ENCODE data around the gene HS3ST4. TPM values are rescaled to one million over a fixed set of nuclear protein-coding genes. Genes with fewer than 3 reads are reported as not detected.

HS3ST4 gene
- total RNA-seq, 2 donors from 2014 or later: not detected

DNA sequence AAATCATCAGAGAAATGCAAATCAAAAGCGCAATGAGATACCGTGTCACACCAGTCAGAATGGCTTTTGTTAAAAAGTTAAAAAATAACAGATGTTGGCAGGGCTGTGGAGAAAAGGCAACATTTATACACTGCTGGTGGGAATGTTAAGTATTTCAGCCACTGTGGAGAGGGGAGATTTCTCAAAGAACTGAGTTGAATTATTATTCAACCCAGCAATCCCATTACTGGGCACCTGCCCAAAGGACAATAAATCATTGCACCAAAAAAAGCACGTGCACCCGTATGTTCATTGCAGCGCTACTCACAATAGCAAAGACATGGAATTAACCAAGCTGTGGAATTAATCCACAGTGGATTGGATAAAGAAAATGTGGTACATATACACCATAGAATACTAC lies 204.7 kb downstream of the HS3ST4 start:
- no peaks in the 10 kb centered on the region for H3K36me3 ChIP-seq
- H3K9me3 ChIP-seq: no peaks in the 10 kb centered on the region
- no peaks in the 10 kb centered on the region for H3K27me3 ChIP-seq (replicated peaks; ENCODE audit: insufficient read depth)
- no peak overlapping the region for H3K27ac ChIP-seq
- TF ChIP-seq, protein P1, sequence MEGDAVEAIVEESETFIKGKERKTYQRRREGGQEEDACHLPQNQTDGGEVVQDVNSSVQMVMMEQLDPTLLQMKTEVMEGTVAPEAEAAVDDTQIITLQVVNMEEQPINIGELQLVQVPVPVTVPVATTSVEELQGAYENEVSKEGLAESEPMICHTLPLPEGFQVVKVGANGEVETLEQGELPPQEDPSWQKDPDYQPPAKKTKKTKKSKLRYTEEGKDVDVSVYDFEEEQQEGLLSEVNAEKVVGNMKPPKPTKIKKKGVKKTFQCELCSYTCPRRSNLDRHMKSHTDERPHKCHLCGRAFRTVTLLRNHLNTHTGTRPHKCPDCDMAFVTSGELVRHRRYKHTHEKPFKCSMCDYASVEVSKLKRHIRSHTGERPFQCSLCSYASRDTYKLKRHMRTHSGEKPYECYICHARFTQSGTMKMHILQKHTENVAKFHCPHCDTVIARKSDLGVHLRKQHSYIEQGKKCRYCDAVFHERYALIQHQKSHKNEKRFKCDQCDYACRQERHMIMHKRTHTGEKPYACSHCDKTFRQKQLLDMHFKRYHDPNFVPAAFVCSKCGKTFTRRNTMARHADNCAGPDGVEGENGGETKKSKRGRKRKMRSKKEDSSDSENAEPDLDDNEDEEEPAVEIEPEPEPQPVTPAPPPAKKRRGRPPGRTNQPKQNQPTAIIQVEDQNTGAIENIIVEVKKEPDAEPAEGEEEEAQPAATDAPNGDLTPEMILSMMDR (IDR thresholded peaks at IDR 0.05): no peak
- H3K4me3 ChIP-seq: no peak overlapping the region
- no peak for ATAC-seq (ENCODE audit: insufficient number of reproducible peaks, low FRiP score, low read depth)
- DNase-seq (ENCODE audit: low spot score): no peak
- H3K4me1 ChIP-seq (ENCODE audit: control insufficient read depth in 1 of 2, low read depth in 2 of 2): no peaks in the 10 kb centered on the region

DNA sequence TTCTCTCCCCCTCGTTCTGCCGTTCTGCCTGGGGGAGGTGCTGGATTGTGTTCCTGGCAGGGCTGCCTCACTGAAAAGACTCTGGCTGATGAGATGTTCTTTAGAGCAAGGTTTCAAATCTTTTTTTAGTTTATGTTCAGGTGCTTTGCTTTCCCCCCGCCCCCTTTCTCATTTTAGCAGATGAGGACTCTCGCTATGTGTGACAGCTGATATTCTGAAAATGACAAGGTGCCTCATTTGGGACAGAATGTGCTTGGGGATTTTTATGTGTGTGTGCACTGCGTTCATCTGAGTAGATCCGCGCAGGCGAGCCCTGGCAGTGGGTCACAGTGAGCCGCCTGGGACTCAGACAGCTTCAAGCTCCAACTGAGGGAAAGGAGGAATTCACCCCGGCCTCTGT lies 205.9 kb downstream of the HS3ST4 start:
- ATAC-seq (ENCODE audit: insufficient number of reproducible peaks, low FRiP score, low read depth) (no peak), DNase-seq (ENCODE audit: low spot score) (no peak)
- TF ChIP-seq, protein P1 (IDR thresholded peaks at IDR 0.05): no peak
- no peak overlapping the region for H3K4me3 ChIP-seq
- H3K27me3 ChIP-seq (replicated peaks; ENCODE audit: insufficient read depth): no peaks in the 10 kb centered on the region
- no peaks in the 10 kb centered on the region for H3K9me3 ChIP-seq
- H3K4me1 ChIP-seq (ENCODE audit: control insufficient read depth in 1 of 2, low read depth in 2 of 2): no peaks in the 10 kb centered on the region
- no peaks in the 10 kb centered on the region for H3K36me3 ChIP-seq
- no peak overlapping the region for H3K27ac ChIP-seq

DNA sequence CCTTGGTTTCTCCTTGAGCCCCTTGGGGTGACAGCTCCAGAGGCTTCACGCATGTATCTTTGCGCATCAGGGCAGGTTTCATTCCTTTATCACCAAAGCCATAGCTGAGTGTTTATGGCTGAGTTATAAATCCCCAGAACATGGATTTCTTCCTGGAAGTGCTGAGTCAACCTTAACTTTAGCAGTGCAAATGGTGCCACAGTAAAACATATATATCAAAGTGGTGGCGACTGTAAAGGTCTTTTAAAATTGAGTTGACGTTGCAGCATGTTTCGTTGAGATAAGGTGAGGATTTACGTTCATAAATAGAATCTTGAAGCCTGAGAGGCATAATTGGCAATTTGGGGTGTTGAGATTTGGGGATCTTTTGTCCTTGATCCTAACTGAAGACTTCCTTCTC lies 214.1 kb downstream of the HS3ST4 start:
- DNase-seq (ENCODE audit: low spot score): no peak
- Histone ChIP-seq H3K4me1 (ENCODE audit: control insufficient read depth in 1 of 2, low read depth in 2 of 2) (no peaks in the 10 kb centered on the region), H3K4me3 (no peak overlapping the region), H3K27me3 (replicated peaks; ENCODE audit: insufficient read depth) (no peaks in the 10 kb centered on the region), H3K9me3 (no peaks in the 10 kb centered on the region), H3K36me3 (no peaks in the 10 kb centered on the region), H3K27ac (no peak overlapping the region)
- no peak for ATAC-seq (ENCODE audit: insufficient number of reproducible peaks, low FRiP score, low read depth)
- TF ChIP-seq, protein P1 (IDR thresholded peaks at IDR 0.05): no peak

DNA sequence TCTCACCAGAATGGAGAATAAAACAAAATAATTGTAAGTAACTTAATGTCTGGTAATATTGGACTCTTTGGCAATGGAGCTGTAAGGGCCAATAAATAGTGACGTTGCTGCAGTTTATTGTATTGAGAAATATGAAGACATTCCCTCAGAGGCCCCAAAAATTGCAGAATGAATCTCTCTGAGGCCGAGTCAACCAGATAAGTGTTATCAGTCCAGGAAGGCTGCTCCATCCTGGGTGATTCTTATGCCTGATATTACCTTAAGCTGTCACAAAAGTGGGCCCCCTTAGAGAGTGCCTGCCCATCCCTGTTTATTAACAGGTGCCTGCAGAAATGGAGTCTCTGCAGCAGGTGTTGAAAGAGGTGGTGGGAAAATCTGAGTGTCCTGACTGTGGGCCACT lies 219.2 kb downstream of the HS3ST4 start:
- DNase-seq (ENCODE audit: low spot score) (no peak), ATAC-seq (ENCODE audit: insufficient number of reproducible peaks, low FRiP score, low read depth) (no peak)
- no peaks in the 10 kb centered on the region for H3K9me3 ChIP-seq
- no peaks in the 10 kb centered on the region for H3K36me3 ChIP-seq
- H3K27me3 ChIP-seq (replicated peaks; ENCODE audit: insufficient read depth): no peaks in the 10 kb centered on the region
- no peak overlapping the region for H3K4me3 ChIP-seq
- no peaks in the 10 kb centered on the region for H3K4me1 ChIP-seq (ENCODE audit: control insufficient read depth in 1 of 2, low read depth in 2 of 2)
- TF ChIP-seq, protein P1 (IDR thresholded peaks at IDR 0.05): no peak
- no peak overlapping the region for H3K27ac ChIP-seq

DNA sequence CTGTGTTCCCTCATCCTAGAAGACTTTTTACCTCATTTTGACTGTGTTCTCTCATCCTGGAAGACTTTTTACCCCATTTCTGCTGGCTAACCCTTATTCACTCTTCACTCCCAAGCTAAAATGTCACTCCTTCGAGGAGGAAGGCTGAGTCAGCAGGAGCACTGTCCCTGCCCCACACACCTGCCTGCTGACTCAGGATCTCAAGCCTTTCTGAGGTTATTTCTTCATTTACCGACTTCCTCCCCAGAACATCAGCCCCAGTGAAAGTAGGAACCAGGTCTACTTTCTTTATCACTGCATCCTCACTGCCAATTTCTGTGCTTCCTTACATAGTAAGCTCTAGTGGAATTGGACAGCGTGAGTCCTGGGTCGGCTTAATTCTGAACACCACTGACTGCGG lies 220.6 kb downstream of the HS3ST4 start:
- no peak overlapping the region for H3K4me3 ChIP-seq
- no peak for DNase-seq (ENCODE audit: low spot score)
- no peak for ATAC-seq (ENCODE audit: insufficient number of reproducible peaks, low FRiP score, low read depth)
- no peaks in the 10 kb centered on the region for H3K36me3 ChIP-seq
- no peak overlapping the region for H3K27ac ChIP-seq
- TF ChIP-seq, protein P1 (IDR thresholded peaks at IDR 0.05): no peak
- H3K9me3 ChIP-seq: no peaks in the 10 kb centered on the region
- H3K4me1 ChIP-seq (ENCODE audit: control insufficient read depth in 1 of 2, low read depth in 2 of 2): no peaks in the 10 kb centered on the region
- no peaks in the 10 kb centered on the region for H3K27me3 ChIP-seq (replicated peaks; ENCODE audit: insufficient read depth)

All from thoracic aorta (tissue), 2 donors.